ENCODE results near the gene RTP1.
"Not testable (repeated sequence)": the region's sequence is repeated elsewhere in the genome, so short reads cannot be mapped to it uniquely, and the experiment has no call there.

RTP1 gene

DNA sequence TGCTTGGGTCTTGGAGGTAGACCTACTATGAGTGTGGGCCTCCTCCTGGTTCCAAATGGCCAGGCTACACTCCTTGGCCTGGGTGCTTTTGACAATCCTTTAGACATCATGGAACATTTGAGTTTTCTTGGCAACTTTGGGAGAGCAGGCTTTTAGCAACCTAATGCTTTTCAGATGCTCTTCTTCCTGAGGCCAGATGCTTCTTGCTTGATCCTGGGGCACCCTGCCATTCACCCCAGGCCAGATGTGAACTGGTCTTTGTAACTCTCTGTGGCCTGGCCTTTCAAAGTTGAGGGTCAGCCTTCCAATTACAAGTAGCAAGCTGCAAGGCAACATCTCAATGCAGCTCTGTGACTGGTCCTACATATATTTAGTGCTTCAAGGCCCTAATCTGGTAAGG is 40.5 kb downstream of the RTP1 start:
- in situ Hi-C loops (cut with HindIII; ENCODE audit: low sequenced_read_pairs), result no loop called here

DNA sequence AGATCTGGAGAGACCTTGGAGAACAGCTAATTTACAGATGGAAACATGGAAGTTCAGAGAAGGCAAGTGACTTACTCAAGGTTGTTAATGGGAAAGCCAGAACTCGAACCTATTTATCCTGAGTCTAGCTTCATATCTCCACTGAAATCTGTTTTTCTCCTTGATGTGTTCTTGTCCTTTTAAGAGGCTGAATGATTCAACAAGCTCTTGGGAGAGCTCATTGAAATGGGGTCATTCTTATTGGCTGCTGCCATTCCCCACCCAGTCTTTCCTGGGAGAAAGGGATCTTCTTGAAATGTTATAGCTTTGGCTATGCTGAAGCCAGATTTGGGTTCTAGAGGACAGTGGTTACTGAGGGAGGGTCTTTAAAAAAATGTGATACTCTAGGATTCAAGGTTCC is 41.0 kb downstream of the RTP1 start:
- in situ Hi-C loops (cut with HindIII; ENCODE audit: low sequenced_read_pairs), result no loop called here

DNA sequence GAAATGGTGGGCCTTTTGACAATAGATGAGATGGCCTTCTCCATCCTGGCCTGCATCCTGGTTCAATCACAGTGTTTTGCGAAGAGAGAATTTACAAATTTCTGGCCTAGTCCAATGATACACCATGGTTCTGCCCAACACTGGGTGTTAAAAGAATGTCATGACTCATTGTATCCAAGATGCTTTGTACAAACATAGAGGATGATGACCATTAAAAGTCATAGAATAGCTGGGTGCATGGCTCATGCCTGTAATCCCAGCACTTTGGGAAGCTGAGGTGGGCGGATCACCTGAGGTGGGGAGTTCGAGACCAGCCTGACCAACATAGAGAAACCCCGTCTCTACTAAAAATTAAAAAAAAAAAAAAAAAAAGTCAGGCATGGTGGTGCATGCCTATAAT is 41.5 kb downstream of the RTP1 start:
- in situ Hi-C loops (cut with HindIII; ENCODE audit: low sequenced_read_pairs), result not testable (repeated sequence)

DNA sequence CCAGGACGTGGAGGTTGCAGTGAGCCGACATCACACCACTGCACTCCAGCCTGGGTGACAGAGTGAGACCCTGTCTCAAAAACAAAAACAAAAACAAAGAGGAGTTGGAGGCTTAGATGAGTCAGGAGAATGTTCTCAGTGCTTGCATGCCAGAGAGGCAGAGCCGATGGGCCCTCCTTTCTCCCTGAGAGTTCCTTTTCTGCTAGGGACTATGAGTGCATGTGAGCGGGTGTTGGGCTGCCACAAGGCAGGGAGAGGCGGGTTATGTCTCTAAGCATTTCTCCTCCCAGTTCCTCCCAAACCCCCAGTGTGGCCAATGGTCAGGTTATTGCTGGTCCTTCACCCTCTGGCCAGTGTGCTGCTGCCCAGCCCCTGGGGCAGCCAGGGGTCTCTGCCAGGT is 45.1 kb downstream of the RTP1 start:
- in situ Hi-C loops (cut with HindIII; ENCODE audit: low sequenced_read_pairs), result no loop called here

DNA sequence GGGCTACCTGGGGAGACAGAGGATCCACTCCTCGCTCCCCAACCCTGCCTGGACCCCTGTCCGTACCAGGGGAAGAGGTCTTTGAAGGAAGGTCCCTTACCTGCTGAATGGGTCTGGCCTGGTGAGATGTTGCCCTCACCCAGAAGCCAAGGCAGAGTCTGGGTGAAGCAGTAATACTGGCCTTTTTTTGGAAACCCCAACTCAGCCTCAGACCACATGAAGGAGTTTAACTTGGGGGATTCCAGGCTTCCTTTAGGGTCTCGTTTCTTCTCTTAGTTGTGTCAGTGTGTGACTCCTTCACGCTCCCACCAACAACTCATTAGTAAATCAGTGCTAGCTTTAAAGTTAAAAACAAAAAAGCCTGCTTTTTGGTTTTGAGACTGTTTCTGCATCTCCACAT is 45.6 kb downstream of the RTP1 start:
- in situ Hi-C loops (cut with HindIII; ENCODE audit: low sequenced_read_pairs), result no loop called here

DNA sequence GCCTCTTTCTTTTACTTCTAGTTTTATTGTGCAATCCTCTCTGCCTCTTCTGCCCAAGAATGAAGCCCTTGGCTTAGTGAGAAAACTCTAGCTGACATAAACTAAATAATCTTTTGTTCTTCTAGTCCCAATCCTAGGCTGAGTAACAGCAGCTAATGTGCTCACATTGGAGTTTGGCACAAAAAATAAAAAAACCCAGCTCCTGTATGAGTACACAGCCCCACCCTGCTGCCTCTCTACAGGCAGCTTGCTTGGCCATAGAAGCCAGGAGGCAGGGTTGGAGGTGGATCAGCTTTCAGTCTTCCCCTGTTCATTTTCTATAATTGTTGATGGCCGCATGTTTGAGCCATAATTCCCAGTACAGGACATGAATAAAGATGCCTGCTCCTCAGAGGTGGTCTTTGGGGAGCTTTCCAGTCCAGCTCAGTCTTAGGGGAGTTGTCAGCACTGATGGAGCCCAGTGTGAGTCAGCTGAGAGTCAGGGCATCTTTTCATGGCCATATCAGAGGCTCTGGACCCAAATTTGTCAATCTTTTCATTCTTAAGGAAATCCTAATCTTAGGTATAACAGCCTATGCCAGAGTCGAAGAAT is 46.7 kb downstream of the RTP1 start:
- in situ Hi-C loops (cut with HindIII; ENCODE audit: low sequenced_read_pairs), result no loop called here

DNA sequence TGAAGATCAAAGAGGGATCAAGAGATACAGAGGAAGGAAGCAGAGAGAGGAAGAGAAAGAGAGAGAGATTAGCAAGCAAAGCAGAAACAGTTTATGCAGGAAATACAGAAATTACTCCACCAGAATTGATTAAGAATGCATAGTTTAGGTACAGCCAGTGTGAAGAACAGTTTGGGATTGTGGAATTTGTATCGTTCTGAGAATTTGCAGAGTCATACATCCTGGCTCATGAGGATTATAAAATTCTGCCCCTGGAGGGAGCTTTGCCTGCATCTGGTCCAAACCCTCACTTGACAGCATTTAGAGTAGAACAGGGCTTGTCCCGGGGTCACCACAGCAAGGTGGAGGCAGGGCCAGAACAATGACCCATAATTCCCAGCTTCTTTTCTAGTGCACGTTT is 50.1 kb downstream of the RTP1 start:
- in situ Hi-C loops (cut with HindIII; ENCODE audit: low sequenced_read_pairs), result no loop called here
